DMS153 (cell line): ENCODE results near the gene THRB.

ENCODE experiments used
- DNase-seq: peaks from one replicate; lab custom pipeline; 2025; lab: John Stamatoyannopoulos, UW

THRB gene

DNA sequence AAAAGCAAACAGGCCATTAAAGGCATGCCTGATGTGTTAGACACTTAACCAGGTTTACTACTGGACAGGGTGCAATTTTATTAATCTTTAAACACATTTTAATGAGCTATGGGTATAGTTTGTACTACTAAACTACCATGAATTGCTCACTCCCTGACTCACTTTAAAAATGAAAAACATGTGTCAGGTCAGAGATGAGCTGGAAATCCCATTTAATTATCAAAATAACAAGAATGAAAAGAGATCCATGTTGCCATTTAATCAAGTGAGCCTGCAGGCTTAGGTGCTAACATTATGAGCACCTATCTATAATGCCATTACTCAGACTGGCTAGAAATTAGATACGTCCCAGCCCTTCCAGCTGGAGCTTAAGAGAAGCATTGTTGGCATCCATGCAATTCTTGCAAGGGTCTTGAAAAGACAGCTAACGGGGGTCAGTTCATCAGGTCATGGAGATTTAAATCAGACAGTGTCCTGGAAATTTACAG is 224.4 kb downstream of the THRB start:
- no peak for DNase-seq

DNA sequence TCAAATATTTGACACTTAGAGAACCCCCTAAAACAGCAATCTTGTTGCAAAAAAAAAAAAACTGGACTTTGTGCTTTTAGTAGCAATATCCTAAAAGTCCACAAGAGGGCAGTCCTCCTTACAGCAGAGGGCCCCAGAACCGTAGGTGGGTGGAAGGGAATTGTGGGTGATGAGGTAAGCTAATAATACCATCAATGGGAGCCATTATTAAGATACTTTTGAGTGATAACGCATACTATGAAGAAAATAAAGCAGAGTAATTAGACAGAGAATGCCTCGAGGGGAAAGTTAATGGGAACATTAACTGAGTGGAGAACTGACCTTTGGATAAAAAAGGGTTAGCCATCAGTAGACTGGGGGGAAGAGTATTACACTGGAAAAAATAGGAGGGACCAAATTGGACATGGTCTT is 229.9 kb downstream of the THRB start:
- DNase-seq, result no peak

DNA sequence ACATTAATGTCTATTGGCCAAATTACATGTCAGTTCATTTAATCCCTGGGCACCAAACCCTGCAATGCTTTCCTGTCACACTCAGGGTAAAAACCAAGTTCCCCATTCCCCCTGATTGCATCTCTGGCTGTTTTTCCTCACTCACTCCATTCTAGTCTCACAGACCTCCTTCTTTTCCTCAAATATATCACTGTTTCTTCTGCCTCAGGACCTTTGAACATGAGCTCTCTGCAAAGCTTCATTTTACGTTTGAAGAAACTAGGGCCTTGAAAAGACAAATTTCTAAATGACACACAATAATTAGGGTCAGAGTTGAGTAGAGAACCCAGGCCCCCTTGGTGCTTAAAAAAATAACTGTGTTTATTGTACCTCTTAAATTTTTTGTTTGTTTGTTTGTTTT is 230.6 kb downstream of the THRB start:
- no peak for DNase-seq

DNA sequence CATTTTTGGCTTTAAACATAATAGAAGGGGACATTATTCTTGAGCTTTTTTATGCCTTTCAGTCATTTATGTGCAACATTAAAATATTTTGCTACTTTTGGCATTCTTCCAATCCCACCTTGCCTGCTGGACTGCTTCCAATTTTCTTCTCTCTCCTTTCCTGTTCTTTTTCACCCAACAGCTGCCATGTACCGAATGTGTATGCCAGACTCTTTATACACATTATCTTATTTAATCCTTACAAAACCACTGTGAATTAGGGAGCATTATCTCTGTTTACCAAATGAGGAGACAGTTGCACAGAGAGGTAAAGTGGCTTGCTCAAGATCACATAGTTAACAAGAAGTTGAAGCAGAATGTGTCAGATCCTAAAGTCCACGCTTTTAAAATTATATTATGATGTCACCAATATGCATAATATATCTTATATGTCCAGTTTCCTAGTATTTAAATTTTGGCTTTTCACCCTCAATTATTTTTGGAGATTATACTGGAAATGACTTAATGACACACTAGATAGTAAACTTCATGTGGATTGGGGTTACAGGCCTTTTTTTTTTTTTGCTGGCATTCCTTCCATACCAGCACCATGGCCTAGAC is 231.5 kb downstream of the THRB start:
- DNase-seq, result no peak

DNA sequence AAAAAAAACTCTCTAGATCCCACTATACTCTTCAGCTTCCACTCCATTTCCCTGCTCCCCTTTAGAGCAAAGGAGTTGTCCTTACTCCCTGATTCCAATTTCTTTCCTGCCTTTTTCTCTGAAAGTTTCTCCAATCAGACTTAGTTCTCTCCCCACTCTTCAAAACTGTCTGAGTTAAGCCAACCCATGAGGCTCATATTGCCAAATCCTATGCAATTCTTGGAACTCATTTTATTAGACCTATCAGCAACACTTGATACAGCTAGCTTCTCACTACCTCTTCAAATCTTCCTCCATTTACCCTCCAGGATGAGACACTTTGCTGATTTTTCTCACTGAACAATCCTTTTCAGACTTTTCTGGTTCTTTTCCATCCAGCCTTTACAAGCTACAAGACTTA is 233.1 kb downstream of the THRB start:
- no peak for DNase-seq

DNA sequence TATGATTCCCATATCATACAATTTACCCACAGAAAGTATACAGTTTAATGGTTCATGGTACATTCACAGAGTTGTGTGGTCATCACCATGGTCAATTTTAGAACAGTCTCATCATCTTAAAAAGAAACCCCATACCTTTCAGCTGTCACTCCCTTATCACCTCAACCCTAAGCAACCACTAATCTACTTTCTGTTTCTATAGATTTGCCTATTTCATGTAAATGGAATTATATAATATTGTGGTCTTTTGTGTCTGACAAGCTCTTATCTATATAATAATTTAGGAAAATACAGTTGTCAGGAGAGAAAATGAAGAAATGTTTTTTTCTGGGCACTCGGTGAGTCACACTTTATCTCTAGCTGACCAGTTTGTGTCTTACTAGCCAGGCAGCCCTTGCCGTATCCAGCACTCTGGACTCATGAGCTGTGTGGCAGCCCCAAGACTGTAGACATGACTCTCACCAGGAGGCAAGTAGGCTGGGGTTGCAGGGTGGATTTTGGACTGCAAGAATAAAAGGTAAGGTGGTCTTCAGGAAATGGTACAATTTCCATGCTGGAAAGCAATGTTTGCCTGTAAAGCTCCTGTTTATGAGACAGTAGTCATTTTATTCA is 234.6 kb downstream of the THRB start:
- DNase-seq, result no peak

DNA sequence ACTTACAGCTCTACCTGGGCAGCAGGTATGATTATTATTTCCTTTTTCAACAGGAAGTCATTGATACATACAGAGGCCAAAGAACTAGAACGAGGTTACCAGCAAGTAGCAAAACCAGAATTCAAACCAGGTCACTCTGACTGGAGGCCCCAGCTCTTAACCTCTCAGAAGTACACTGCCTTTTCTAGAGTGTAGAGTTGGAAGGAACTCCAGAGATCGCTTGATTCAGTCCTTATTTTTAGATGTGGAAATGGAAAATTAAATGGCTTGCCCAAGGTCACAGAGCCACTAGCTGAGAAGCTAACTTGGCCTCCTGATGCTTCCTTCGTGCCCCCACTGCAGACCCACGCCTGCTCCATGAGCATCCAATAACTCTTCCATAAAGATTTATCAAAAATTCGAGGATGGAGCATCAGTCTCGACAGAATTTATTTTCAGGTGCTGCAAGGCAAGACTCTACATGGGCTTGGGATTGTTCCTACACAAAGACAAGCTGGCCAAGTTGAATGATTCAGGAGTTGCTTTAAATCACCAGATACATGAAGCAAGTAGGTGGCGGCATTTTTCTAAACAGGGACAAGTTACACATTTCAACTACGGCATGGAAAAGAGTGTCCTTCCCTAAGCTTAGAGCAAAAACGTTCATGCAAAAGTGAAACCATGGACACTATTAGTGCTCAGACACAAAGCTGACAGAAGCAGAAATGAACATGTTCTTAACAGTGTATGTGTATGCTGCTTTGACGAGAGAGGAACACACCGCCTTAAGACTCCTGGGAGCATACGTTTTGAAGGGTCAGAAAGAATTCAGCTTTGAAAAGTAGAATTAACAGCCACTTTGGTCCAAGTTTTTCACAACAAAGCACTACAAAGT is 235.7 kb downstream of the THRB start:
- no peak for DNase-seq

DNA sequence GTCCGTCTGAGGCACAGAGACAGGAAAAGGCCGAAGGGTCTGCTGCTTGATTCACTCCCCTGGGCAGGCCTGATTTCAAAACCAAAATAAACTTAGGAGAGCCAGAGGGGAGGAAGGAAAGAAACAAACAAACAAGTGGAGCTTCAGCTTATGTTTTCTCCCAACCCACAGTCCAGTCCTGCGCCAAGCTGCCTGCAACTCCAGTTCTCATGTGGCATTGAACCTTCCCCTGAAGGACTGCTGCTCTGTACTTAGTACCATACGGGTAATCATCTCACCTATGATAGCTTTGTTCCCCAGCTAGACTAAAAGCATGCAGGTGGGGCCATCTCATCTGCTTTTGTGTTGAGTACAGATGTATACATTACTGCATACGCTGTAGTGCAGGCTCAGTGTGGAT is 236.4 kb downstream of the THRB start:
- no peak for DNase-seq

DNA sequence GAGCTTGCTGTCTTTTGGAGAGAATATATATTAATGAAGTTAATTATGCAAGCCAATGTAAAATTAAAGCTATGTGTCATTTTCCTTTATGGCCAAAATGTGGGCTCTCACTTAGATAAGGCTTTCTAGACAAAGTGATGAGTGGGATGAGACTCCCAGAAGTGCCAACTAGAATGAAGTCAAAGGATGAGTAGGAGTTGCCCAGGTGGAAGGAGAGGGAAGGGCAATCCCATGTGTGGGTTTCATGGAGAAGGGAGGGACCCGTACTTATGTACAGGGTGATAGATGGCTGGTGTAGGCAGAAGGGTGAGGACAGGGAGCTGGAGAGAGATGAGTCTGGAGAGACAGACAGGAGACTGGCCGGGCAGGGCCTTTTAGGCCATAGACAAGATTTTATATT is 239.2 kb downstream of the THRB start:
- no peak for DNase-seq

DNA sequence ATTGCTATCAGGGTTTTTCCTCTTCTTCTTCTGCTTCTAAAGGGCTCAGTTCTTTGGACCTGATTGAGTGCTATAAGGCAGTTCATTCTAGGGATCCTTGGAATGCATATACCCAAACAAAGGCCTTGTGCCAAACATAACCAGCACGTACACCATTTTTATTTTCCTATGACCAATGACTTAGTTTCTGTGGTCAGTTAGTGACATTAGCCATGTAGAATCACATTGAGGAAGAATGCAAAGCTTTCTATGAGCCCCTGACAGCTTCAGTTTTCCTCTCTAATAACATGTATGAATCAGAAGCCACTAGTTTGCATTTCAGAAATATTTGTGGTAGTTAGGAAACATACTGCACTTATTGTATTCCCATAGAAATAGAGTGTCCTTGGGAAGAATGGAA is 240.0 kb downstream of the THRB start:
- DNase-seq, result no peak

DNA sequence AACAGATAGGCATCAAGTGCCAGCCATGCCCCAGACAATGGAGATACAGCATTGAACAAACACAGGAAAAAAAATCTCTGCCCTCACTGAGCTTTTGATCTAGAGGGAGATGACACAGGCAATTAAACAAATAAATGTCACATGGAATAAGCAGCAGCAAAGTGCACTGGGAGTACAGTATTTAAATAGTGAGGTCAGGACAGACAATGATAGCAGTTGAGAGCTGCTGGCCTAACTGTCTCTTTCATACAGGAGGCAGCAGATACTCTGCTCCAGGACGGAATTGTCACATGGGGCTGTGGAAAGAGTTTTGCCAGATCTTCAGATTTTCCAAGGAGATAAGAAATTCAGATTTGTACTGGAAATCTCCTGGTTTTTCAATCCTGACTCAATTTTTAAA is 241.3 kb downstream of the THRB start:
- no peak for DNase-seq

DNA sequence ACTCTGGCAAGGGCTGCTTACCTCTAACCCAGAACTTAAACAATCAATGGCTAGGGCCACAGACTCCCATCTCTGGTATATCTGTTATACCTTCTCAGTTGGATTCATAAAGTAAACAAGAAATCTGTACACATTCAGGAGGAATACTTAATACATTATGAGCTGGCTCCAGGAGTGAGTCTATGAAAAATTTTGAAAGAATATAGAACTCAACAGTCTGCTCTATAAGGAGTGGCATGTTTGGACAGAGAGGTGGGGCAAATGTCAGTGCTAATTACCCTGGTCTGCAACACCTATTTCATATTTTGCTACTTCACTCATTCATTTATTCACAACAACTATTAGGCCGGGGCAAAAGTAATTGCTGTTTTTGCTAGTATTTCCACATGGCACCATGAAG is 245.1 kb downstream of the THRB start:
- no peak for DNase-seq

DNA sequence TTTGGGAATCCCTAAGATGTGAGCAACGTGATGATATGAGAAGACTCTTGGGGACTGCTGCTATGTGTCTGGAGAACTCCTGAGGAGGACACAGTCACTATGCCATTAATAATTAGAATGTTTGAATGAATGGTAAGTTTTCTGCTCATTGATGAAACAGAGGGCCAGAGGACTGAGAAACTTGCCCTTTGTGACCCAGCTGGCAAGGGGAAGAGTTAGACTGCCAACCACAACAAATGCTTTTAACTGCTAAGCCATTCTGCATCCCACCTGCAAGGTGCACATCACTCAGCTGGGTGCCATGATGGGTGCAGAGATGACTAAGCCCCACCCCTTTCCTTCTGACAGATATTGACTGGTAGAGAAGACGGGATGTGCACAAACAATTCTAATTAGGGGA is 249.6 kb downstream of the THRB start:
- no peak for DNase-seq

DNA sequence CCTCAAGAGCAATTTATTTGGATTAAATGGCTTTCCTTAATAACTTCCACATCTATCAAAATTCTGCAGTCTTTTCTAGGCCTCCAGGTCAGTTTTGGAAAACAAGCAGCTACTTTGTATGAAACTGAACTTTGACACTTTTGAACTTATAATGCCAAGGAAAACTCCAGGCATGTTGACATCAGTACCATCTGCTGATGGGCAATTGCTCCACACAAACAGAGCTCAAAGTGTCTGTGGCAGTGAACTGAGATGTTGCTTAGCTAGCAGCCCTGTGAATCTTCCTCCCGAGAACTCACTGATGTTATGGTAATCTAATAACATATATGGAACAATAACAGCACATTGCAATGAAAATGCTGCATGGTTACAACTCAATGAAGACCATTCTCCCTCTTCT is 250.2 kb downstream of the THRB start:
- DNase-seq, result no peak

DNA sequence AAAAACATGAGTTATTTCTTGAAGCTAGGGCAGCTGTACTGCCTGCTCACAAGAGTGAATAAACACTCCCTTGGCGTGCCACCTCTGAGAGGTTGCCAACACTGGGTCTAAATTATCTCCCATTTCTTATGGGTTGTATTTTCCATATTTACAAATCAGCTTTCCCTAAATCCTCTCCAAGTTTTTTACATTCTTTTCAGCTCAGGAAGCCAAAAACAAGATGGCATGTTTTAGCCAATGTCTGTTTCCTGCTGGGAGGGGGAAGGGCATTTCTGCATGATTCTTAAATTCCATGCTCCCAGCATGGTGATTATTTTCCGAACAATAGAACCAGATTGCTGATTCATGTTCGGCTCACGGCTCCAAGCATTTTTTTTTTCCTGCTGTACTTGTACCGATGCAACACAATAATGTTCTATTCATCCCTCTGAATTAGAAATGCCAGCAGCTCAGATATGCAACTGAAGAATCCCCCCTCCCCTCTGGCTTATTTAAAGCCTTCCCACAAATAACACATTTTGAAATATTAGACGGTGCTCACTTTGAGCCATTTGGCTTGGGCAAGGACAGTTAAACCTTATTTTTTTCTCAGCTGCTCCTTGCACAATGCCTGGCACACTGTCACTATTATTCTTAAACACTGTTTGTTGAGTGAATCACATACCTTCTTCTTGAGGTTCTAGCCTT is 252.5 kb downstream of the THRB start:
- no peak for DNase-seq

DNA sequence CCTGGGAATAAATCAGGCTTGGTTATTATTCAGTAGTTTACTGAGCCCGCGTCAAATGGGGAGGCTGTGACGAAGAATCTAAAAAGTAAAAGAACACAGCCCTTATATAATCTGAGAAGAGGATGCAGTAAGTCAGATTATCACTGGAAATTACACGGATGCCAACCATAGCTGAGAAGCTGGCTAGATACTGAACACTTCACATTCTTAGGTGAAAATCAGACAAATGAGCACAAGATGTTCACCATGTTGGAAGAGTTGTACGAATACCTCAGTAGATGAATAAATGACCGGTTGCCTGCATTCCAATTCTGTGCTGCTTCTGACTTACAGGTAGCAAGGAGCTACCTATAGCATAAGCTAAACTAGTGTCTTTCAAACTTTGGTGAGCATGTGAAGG is 254.3 kb downstream of the THRB start:
- no peak for DNase-seq

DNA sequence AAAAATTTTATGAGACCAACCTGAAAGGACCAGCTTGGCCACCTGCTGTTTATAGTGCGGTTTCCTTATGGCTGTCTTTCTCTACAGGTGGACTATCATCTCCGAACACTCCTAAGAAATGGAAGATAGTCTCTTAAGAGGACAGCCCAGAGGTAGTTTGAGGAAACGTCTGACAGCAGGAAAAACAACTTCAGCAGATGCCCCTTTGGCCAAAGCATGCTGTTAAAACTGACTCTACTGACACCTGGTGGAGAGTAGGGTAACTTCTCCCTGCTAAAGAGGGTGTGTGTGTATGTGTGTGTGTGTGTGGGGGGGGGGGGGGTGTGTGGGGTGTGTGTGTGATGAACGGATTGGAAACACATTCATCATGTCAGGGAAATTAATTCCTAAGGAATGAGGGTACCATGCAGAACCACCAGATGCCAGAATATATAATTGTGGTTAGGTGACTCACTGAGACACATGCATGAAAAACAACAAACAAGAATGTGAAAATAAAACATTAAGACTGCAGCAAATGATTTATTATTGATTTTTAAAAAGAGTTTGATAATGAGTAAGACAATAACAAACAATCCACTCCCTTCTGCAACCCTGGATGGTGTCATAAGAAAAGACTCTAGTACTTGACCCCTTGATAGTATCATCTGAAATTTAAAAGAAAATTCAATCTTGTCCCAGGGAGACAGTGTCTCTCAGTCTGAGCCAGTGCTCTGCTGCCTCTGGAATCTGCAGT is 256.5 kb downstream of the THRB start:
- peak; percentile 7 for DNase-seq

DNA sequence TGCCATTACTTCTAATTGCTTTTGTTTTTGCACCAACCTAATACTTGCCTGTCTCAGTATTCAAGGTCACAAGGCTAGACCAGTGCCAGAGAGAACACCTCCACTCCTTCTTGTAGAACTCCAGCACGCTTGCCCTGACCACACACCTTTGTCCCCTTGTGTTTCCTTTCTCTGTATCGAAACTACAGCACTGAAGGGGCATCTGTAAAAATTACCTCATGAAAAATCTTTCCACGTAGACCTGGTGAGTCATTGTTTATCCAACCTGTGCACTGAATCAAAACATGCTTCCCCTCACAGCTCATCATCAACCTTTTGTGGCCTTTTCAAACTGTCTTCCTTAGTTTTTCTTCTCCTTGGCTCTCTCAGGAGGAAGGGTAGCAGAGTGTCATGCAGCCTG is 259.5 kb downstream of the THRB start:
- DNase-seq, result no peak

DNA sequence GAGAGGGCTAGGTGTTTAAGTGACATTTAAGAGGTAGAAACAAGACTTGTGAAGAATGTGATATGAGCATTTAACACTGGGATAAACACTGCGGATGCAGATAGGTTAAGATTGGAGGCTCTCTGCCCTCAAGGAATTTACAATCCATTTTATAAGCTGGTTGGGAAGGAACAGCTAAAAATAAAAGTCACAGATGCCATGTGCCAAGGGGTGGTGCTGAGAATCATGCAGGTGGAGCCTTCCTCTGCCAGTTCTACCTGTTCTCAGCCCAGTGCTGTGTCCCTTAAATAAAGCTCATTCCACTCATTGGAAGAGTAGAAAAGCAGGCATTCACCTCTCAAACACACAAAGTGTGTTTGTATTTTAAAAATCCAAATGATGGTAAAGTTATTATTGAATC is 261.9 kb downstream of the THRB start:
- no peak for DNase-seq

DNA sequence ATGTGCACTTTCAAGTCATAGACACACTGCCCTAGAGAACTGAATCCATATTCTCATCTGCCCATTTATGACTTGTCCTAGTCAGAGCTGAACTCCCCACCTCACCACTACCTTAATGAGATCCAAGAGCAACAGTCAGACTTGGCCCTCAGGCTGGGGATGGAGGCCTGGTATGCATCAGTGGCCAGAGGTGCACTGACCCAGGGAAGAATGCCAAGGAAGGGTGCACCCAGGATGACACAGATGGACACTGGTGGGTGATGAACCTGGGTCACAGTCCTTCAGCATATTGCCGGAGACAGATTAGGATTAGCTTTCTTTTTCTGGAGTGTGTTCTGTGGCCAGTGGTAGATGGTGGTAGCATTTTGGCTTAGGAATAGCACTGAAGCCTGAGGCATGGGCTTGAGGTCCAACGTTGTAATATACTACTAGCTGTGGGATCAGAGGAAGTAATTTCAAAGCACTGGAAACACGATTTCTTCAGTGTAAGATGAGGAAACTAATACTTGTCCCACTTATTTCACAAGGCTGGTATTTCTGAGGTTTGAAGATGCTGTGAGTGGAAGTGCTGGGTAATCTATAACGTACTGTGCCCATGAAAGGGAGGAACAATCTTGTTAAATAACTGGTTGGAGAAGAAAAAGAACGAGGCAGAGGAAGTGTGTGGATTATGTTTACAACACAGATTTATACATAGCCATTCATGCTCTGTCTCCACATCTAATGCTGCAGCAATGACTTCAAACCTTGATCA is 265.0 kb downstream of the THRB start:
- DNase-seq, result no peak

DNA sequence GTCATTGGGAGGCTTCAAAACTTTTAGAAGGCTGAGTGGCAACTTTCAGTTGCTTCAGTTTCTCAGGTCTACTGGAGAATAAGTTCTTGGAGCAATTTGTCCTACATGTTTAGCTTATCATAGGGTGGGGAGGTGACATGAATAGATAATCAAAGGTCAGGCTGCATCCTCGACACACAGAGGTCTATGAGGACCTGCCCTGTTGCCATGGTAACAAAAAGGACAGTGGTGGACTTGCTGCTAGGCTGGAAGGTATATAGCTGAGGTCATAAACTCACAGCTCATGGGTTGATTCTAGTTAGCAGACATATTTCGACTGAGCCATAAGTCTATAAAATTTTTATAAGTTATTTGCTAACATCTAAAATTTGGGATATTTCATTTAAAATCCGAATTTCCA is 267.0 kb downstream of the THRB start:
- no peak for DNase-seq
